ENCODE results near the gene FGFR2. TPM values are rescaled to one million over a fixed set of nuclear protein-coding genes. Genes with fewer than 3 reads are reported as not detected.

The FGFR2 gene
- total RNA-seq, 1 donor from 2014 or later: 15.3 TPM

DNA sequence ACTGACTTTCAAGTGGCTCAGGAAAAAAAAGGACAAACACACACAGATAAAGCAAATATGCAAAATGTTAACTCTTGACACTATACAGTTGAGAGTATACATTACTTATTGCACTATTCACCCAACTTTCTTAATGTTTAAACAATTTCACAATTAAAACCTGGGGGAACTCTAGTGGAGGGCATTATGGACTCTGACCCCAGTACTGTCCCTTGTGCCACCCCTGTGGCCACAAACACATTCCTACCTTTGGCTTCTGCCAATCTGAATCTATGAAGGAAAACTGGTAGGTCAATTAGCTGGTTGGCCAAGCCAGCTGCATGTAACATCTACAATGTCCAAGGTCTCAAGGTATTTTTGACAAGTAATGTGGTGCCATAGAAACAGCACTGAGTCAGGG lies 7.5 kb upstream of the FGFR2 start:
- H3K9me3 Mint-ChIP-seq (ENCODE audit: unreplicated experiment): no peaks in the 10 kb centered on the region
- DNase-seq (ENCODE audit: low spot score): no peak
- H3K4me3 Mint-ChIP-seq (ENCODE audit: unreplicated experiment): no peak overlapping the region

DNA sequence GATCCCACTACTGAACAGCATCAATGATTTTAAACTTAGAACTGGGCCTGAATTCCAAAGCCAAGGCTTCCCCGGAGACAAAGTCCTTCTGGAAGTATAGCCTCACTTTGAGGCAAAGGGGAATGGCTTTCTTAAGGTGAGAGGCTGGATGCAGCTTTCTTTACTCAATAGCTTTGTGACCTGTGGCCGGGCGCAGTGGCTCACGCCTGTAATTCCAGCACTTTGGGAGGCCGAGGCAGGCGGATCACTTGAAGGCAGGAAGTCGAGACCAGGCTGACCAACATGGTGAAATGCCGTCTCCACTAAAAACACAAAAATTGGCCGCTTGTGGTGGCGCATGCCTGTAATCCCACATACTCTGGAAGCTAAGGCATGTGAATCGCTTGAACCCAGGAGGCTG lies 3.2 kb upstream of the FGFR2 start:
- Mint-ChIP-seq H3K27ac (ENCODE audit: unreplicated experiment) (no peak overlapping the region), H3K36me3 (ENCODE audit: low read depth, unreplicated experiment) (no peaks in the 10 kb centered on the region), H3K4me3 (ENCODE audit: unreplicated experiment) (no peak overlapping the region), H3K4me1 (ENCODE audit: unreplicated experiment) (peaks cover 16% of the 10 kb centered on the region), H3K27me3 (ENCODE audit: unreplicated experiment) (peaks cover 2% of the 10 kb centered on the region), H3K9me3 (ENCODE audit: unreplicated experiment) (no peaks in the 10 kb centered on the region)
- DNase-seq (ENCODE audit: low spot score): no peak
- TF ChIP-seq, protein P1, sequence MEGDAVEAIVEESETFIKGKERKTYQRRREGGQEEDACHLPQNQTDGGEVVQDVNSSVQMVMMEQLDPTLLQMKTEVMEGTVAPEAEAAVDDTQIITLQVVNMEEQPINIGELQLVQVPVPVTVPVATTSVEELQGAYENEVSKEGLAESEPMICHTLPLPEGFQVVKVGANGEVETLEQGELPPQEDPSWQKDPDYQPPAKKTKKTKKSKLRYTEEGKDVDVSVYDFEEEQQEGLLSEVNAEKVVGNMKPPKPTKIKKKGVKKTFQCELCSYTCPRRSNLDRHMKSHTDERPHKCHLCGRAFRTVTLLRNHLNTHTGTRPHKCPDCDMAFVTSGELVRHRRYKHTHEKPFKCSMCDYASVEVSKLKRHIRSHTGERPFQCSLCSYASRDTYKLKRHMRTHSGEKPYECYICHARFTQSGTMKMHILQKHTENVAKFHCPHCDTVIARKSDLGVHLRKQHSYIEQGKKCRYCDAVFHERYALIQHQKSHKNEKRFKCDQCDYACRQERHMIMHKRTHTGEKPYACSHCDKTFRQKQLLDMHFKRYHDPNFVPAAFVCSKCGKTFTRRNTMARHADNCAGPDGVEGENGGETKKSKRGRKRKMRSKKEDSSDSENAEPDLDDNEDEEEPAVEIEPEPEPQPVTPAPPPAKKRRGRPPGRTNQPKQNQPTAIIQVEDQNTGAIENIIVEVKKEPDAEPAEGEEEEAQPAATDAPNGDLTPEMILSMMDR (IDR thresholded peaks at IDR 0.05; ENCODE audit: unreplicated experiment): no peak

More for the DNA sequence above, 7.5 kb upstream of the FGFR2 start:
- H3K27ac Mint-ChIP-seq (ENCODE audit: unreplicated experiment): no peak overlapping the region
- no peaks in the 10 kb centered on the region for H3K36me3 Mint-ChIP-seq (ENCODE audit: low read depth, unreplicated experiment)
- TF ChIP-seq, protein P1 (IDR thresholded peaks at IDR 0.05; ENCODE audit: unreplicated experiment): no peak
- peaks cover 6% of the 10 kb centered on the region for H3K4me1 Mint-ChIP-seq (ENCODE audit: unreplicated experiment)
- peaks cover 7% of the 10 kb centered on the region for H3K27me3 Mint-ChIP-seq (ENCODE audit: unreplicated experiment)

DNA sequence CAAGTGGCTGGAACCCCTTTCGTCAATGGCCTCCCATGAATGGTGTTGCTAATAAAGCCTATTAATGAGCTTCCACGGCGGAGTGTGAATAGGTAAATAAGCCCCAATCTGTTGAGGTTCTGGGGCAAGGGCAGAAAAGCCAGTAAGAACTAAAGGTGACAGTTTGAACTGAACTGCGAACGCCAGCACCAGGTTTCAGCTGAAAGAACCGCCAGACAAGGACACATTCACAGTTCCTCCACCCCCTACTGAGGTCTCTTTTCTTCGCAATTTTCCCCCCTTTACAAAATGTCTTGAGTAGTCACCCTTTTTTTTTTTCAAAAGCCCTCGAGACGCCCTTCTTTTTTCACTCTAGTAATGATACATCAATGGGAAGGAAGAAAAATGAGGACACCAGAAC lies 2.4 kb upstream of the FGFR2 start:
- Mint-ChIP-seq H3K27me3 (ENCODE audit: unreplicated experiment) (peaks cover 2% of the 10 kb centered on the region), H3K4me1 (ENCODE audit: unreplicated experiment) (peaks cover 21% of the 10 kb centered on the region), H3K36me3 (ENCODE audit: low read depth, unreplicated experiment) (no peaks in the 10 kb centered on the region), H3K4me3 (ENCODE audit: unreplicated experiment) (no peak overlapping the region), H3K27ac (ENCODE audit: unreplicated experiment) (no peak overlapping the region), H3K9me3 (ENCODE audit: unreplicated experiment) (no peaks in the 10 kb centered on the region)
- DNase-seq (ENCODE audit: low spot score): no peak
- TF ChIP-seq, protein P1 (IDR thresholded peaks at IDR 0.05; ENCODE audit: unreplicated experiment): no peak

DNA sequence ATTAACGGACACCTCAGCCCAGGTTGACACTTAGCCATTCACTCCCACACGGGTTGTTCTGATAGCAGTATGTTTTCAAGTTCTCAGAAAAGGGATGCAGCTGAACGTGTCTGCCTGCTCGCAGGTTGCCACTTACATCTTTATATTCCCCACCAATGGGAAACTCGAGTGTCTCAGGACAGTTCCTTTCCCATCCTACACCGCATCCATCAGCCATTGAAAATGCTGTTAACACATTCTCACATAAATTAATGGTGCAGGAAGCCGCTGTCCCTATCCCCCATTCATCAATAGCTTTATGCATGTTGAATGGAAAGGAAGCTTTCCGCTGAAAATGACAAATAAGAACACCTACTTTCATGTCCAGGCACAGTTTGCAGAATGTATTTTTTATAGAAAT lies 1.7 kb upstream of the FGFR2 start:
- H3K4me1 Mint-ChIP-seq (ENCODE audit: unreplicated experiment): peaks cover 22% of the 10 kb centered on the region
- H3K4me3 Mint-ChIP-seq (ENCODE audit: unreplicated experiment): no peak overlapping the region
- no peak for DNase-seq (ENCODE audit: low spot score)
- no peaks in the 10 kb centered on the region for H3K36me3 Mint-ChIP-seq (ENCODE audit: low read depth, unreplicated experiment)
- H3K27ac Mint-ChIP-seq (ENCODE audit: unreplicated experiment): no peak overlapping the region
- H3K27me3 Mint-ChIP-seq (ENCODE audit: unreplicated experiment): peaks cover 2% of the 10 kb centered on the region
- H3K9me3 Mint-ChIP-seq (ENCODE audit: unreplicated experiment): no peaks in the 10 kb centered on the region
- TF ChIP-seq, protein P1 (IDR thresholded peaks at IDR 0.05; ENCODE audit: unreplicated experiment): no peak

DNA sequence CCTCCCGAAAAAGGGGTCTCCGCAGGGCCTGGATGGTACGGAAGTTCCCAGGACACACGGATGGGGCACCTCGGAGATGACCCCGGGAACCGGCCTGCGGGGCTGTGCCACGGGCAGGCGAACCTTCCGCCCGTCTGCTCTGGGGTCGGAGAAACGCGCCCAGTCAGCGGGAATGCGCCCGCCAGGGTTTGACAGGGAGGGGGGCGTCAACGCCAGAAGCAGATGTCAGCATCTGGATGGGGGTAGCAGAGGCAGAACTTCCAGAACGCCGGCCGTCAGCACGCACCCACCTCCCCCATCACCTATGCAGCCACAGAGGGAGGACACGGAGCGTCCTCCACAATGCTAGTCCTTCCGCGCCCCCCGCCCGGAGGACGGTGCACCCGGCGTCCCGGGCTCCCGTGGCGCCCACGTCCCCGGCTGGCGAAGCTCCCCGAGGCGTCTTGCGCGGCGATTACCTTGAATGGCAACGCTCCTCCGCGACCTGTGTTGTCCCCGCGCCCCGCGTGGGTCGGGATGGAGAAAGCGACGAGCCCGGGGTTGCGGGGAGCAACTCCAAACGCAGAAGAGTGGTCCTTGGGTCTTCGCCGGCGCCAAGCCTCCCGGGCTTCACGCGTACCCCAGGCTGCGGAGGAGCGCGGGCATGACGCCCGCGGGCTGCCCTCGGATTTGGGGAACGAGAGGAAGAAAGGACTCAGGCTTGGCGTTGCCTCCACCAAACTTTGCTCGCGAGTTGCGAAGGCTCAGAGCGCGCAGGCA lies 561 bp downstream of the FGFR2 start:
- H3K27ac Mint-ChIP-seq (ENCODE audit: unreplicated experiment): no peak overlapping the region
- peaks cover 2% of the 10 kb centered on the region for H3K27me3 Mint-ChIP-seq (ENCODE audit: unreplicated experiment)
- no peaks in the 10 kb centered on the region for H3K9me3 Mint-ChIP-seq (ENCODE audit: unreplicated experiment)
- TF ChIP-seq, protein P1 (IDR thresholded peaks at IDR 0.05; ENCODE audit: unreplicated experiment): no peak
- H3K36me3 Mint-ChIP-seq (ENCODE audit: low read depth, unreplicated experiment): peaks cover 3% of the 10 kb centered on the region
- peak; percentile 28 for DNase-seq (ENCODE audit: low spot score)
- peak overlapping the region; percentile 59 for H3K4me3 Mint-ChIP-seq (ENCODE audit: unreplicated experiment)
- peaks cover 22% of the 10 kb centered on the region for H3K4me1 Mint-ChIP-seq (ENCODE audit: unreplicated experiment)
